WTC11 (cell line): ENCODE measurements around the gene CPNE7.

ENCODE experiments used
- CTCF ChIP-seq: fragments of 200-600 bp; IDR thresholded peaks from 2 replicates; pipeline ENCODE4 v1.8.0; 2022; ENCODE audit warnings: antibody characterized with exemption
- FOXK1 ChIP-seq: sonication (generic); formaldehyde crosslinking; IDR thresholded peaks from 2 replicates; pipeline ENCODE4 v1.8.0; 2022; ENCODE audit warnings: mild to moderate bottlenecking, moderate library complexity, missing genetic modification reagents
- HMGXB4 ChIP-seq: sonication (generic); formaldehyde crosslinking; IDR thresholded peaks from 2 replicates; pipeline ENCODE4 v1.8.1; 2023; ENCODE audit warnings: mild to moderate bottlenecking, moderate library complexity, missing genetic modification reagents
- MLX ChIP-seq: sonication (generic); formaldehyde crosslinking; IDR thresholded peaks from 2 replicates; pipeline ENCODE4 v1.8.1; 2023; ENCODE audit warnings: mild to moderate bottlenecking, missing genetic modification reagents, moderate library complexity
- NFATC4 ChIP-seq: fragments of 250-450 bp; sonication (Bioruptor Pico); IDR thresholded peaks from 2 replicates; pipeline ENCODE4 v1.9.0; 2021; ENCODE audit warnings: mild to moderate bottlenecking
- NFE2L1 ChIP-seq: sonication (generic); formaldehyde crosslinking; IDR thresholded peaks from 2 replicates; pipeline ENCODE4 v1.8.1; 2023; ENCODE audit warnings: missing genetic modification reagents
- RELA ChIP-seq: sonication (generic); formaldehyde crosslinking; IDR thresholded peaks from 2 replicates; pipeline ENCODE4 v1.8.1; 2022; ENCODE audit warnings: missing genetic modification reagents, mild to moderate bottlenecking, borderline replicate concordance
- SP1 ChIP-seq: sonication (generic); formaldehyde crosslinking; conservative IDR thresholded peaks from 2 replicates; pipeline ENCODE4 v1.8.1; 2022; ENCODE audit warnings: missing genetic modification reagents
- ZNF121 ChIP-seq: sonication (generic); formaldehyde crosslinking; IDR thresholded peaks from 2 replicates; pipeline ENCODE4 v1.8.0; 2023; ENCODE audit warnings: missing genetic modification reagents

GRCh38 chr16:89569506-89570341 lies 5.8 kb upstream of the CPNE7 start:
- no peak for TF ChIP-seq FOXK1 (CRISPR knock-in tag)
- no peak for TF ChIP-seq CTCF
- TF ChIP-seq ZNF121 (CRISPR knock-in tag), result no peak
- TF ChIP-seq RELA (CRISPR knock-in tag), result no peak
- no peak for TF ChIP-seq NFATC4 (CRISPR knock-in tag)
- no peak for TF ChIP-seq MLX (CRISPR knock-in tag)
- TF ChIP-seq NFE2L1, result no peak
- TF ChIP-seq HMGXB4 (CRISPR knock-in tag), result no peak
- TF ChIP-seq SP1 (CRISPR knock-in tag), result no peak
